ENCODE results near the gene MPZL1.

Gene MPZL1

GRCh38 chr1:167695756-167696561, 25.8 kb upstream of the MPZL1 start:
- H3K4me3 ChIP-seq (ENCODE audit: low read depth, low read length), result no peak overlapping the region
- H3K9me3 ChIP-seq (ENCODE audit: severe bottlenecking), result no peaks in the 10 kb centered on the region
- no peaks in the 10 kb centered on the region for H3K27me3 ChIP-seq (ENCODE audit: insufficient read depth, low read depth, severe bottlenecking)
- no peak for TF ChIP-seq CTCF (IDR thresholded peaks at IDR 0.05; ENCODE audit: low read depth, low read length)
- no peak overlapping the region for H3K27ac ChIP-seq
- no peaks in the 10 kb centered on the region for H3K36me3 ChIP-seq
- no peak for DNase-seq

- Histone ChIP-seq H3K4me3 (ENCODE audit: low read depth, low read length) (no peak overlapping the region), H3K9me3 (ENCODE audit: severe bottlenecking) (no peaks in the 10 kb centered on the region), H3K36me3 (no peaks in the 10 kb centered on the region), H3K27ac (no peak overlapping the region), H3K27me3 (ENCODE audit: insufficient read depth, low read depth, severe bottlenecking) (no peaks in the 10 kb centered on the region)
- no peak for TF ChIP-seq CTCF (IDR thresholded peaks at IDR 0.05; ENCODE audit: low read depth, low read length)
- DNase-seq, result no peak
Measured at GRCh38 chr1:167697667-167698141, 24.1 kb upstream of the MPZL1 start.

GRCh38 chr1:167698313-167698712, 23.5 kb upstream of the MPZL1 start:
- H3K36me3 ChIP-seq, result no peaks in the 10 kb centered on the region
- H3K9me3 ChIP-seq (ENCODE audit: severe bottlenecking), result no peaks in the 10 kb centered on the region
- no peak for TF ChIP-seq CTCF (IDR thresholded peaks at IDR 0.05; ENCODE audit: low read depth, low read length)
- no peak for DNase-seq
- H3K27me3 ChIP-seq (ENCODE audit: insufficient read depth, low read depth, severe bottlenecking), result no peaks in the 10 kb centered on the region
- H3K27ac ChIP-seq, result no peak overlapping the region
- no peak overlapping the region for H3K4me3 ChIP-seq (ENCODE audit: low read depth, low read length)

GRCh38 chr1:167701510-167701909, 20.3 kb upstream of the MPZL1 start:
- H3K9me3 ChIP-seq (ENCODE audit: severe bottlenecking), result no peaks in the 10 kb centered on the region
- no peak for TF ChIP-seq CTCF (IDR thresholded peaks at IDR 0.05; ENCODE audit: low read depth, low read length)
- no peaks in the 10 kb centered on the region for H3K36me3 ChIP-seq
- H3K27ac ChIP-seq, result no peak overlapping the region
- no peak for DNase-seq
- no peaks in the 10 kb centered on the region for H3K27me3 ChIP-seq (ENCODE audit: insufficient read depth, low read depth, severe bottlenecking)
- H3K4me3 ChIP-seq (ENCODE audit: low read depth, low read length), result no peak overlapping the region

- no peak for TF ChIP-seq CTCF (IDR thresholded peaks at IDR 0.05; ENCODE audit: low read depth, low read length)
- no peaks in the 10 kb centered on the region for H3K9me3 ChIP-seq (ENCODE audit: severe bottlenecking)
- H3K4me3 ChIP-seq (ENCODE audit: low read depth, low read length), result no peak overlapping the region
- H3K36me3 ChIP-seq, result no peaks in the 10 kb centered on the region
- no peak for DNase-seq
- no peaks in the 10 kb centered on the region for H3K27me3 ChIP-seq (ENCODE audit: insufficient read depth, low read depth, severe bottlenecking)
- H3K27ac ChIP-seq, result no peak overlapping the region
Measured at GRCh38 chr1:167703557-167703956, 18.2 kb upstream of the MPZL1 start.

- no peak for DNase-seq
- Histone ChIP-seq H3K4me3 (ENCODE audit: low read depth, low read length) (no peak overlapping the region), H3K9me3 (ENCODE audit: severe bottlenecking) (no peaks in the 10 kb centered on the region), H3K27ac (no peak overlapping the region), H3K27me3 (ENCODE audit: insufficient read depth, low read depth, severe bottlenecking) (no peaks in the 10 kb centered on the region), H3K36me3 (no peaks in the 10 kb centered on the region)
- TF ChIP-seq CTCF (IDR thresholded peaks at IDR 0.05; ENCODE audit: low read depth, low read length), result no peak
Measured at GRCh38 chr1:167704715-167705114, 17.1 kb upstream of the MPZL1 start.
